Prostate gland (tissue), 2 donors: ENCODE data around the gene FBN2. TPM values are rescaled to one million over a fixed set of nuclear protein-coding genes. Genes with fewer than 3 reads are reported as not detected.

Experiments
- DNase-seq: peaks from one replicate; pipeline ENCODE4 v3.0.0-alpha.2; 2019; ENCODE audit warnings: low spot score
- H3K27ac ChIP-seq, 2 donors: fragments of 200-600 bp; sonication (generic); 2 replicates each; pipeline ENCODE4 v1.5.1; 2017 to 2019
- H3K27me3 ChIP-seq: fragments of 200-600 bp; sonication (generic); replicated peaks from 2 replicates; pipeline ENCODE4 v1.5.1; 2019; ENCODE audit not compliant: insufficient read depth
- H3K36me3 ChIP-seq, 2 donors: fragments of 200-600 bp; sonication (generic); 1 replicate in 1 of 2; 2 replicates in 1 of 2; pipeline versions ENCODE4 v1.5.1 to v1.8.1; 2017 to 2019
- H3K4me1 ChIP-seq: fragments of 200-600 bp; sonication (generic); replicated peaks from 2 replicates; pipeline ENCODE4 v1.5.1; 2019
- H3K4me3 ChIP-seq, 2 donors: fragments of 200-600 bp; sonication (generic); 2 replicates each; pipeline ENCODE4 v1.5.1; 2017 to 2019
- H3K9me3 ChIP-seq: fragments of 200-600 bp; sonication (generic); 2 replicates; pipeline ENCODE4 v1.5.1; 2017
- CTCF ChIP-seq, 4 experiments: fragments of 200-600 bp in 2 of 4; fragments of 450-650 bp in 2 of 4; sonication (generic) in 2 of 4; IDR thresholded peaks; 1 replicate in 3 of 4; 2 replicates in 1 of 4; pipeline ENCODE4 v1.5.1; 2016 to 2019; ENCODE audit warnings: antibody characterized with exemption in 4 of 4, mild to moderate bottlenecking in 2 of 4, moderate library complexity in 2 of 4
- POLR2A ChIP-seq: fragments of 450-650 bp; IDR thresholded peaks from one replicate; pipeline ENCODE4 v1.6.1; 2016; ENCODE audit warnings: antibody characterized with exemption, mild to moderate bottlenecking
- POLR2AphosphoS5 ChIP-seq: sonication (generic); formaldehyde crosslinking; IDR thresholded peaks from one replicate; pipeline ENCODE4 v1.6.1; 2017; ENCODE audit warnings: antibody characterized with exemption
- WGBS: methylation state at CpG from one replicate; pipeline ENCODE4 v1.1.5; 2018; 5-methylcytosine and 5-hydroxymethylcytosine counted together
- intact Hi-C: fragments of 100-400 bp; cut with DNase I; formaldehyde crosslinking; loops from one replicate; pipeline ENCODE4 v1.14.2; 2022
- total RNA-seq, 2 donors: library from RNA; depleted of rRNA; stranded (reverse); fragments of >200 nt; gene quantifications; one replicate each; pipeline ENCODE4 v1.1.0, GENCODE V29; 2016

Gene FBN2
- total RNA-seq, 2 donors from 2014 or later = 0.82 to 6.6 TPM

DNA sequence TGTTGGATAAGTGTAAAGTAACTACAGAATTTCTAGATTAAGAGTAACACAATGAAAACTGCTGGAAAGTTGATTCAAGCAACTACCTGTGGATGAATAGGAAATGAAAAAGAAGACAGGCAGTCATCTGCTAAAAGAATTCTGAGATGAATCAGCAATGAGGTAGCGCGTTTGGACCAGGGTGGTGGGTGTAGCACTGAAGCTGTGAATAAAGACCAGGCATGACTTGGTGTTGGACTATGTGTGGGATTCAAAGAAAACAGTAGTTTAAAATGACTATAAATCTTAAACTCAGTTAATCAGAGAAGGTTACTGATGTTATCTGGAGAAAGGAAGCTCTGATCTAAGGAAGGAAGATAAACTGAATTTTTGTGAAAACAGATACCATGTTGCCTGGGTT is 159.8 kb downstream of the FBN2 start:
- H3K27me3 ChIP-seq = no peaks in the 10 kb centered on the region
- WGBS = 68% methylated on average over 2 of the region's 2 CpGs
- intact Hi-C loops = no loop called here
- no peak overlapping the region for H3K27ac ChIP-seq
- H3K4me3 ChIP-seq = no peak overlapping the region
- no peaks in the 10 kb centered on the region for H3K36me3 ChIP-seq
- no peaks in the 10 kb centered on the region for H3K4me1 ChIP-seq
- no peak for TF ChIP-seq POLR2AphosphoS5
- no peak for TF ChIP-seq CTCF (IDR thresholded peaks at IDR 0.05)
- no peak for TF ChIP-seq POLR2A
- no peaks in the 10 kb centered on the region for H3K9me3 ChIP-seq
- DNase-seq = no peak

- H3K27me3 ChIP-seq = no peaks in the 10 kb centered on the region
- intact Hi-C loops = no loop called here
- no peak overlapping the region for H3K27ac ChIP-seq
- no peak for DNase-seq
- H3K9me3 ChIP-seq = no peaks in the 10 kb centered on the region
- H3K4me3 ChIP-seq = no peak overlapping the region
- 92% methylated on average over 1 of the region's 1 CpG for WGBS
- no peaks in the 10 kb centered on the region for H3K36me3 ChIP-seq
- TF ChIP-seq POLR2A (no peak), POLR2AphosphoS5 (no peak), CTCF (IDR thresholded peaks at IDR 0.05) (no peak)
- no peaks in the 10 kb centered on the region for H3K4me1 ChIP-seq
Measured at GRCh38 chr5:128376577-128376976, 161.5 kb downstream of the FBN2 start.

DNA sequence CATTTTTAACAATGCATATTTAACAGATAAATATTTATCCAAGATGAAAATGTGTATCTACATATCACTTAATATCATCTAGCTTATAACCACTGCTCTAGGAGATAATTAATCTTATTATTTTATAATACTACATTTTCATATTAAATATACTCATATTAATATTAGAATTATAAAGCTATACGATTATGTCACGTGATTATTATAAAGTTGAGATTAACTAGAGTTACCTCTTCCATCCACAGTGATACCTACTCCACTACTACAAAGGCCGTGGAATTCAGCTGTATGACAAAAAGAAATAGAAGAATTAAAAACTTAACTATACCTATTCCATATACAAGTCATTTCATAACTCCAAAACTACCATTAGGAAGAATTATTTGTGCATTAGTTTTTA is 171.9 kb downstream of the FBN2 start:
- intact Hi-C loops = no loop called here
- no peaks in the 10 kb centered on the region for H3K27me3 ChIP-seq
- no peaks in the 10 kb centered on the region for H3K4me1 ChIP-seq
- TF ChIP-seq POLR2AphosphoS5 = no peak
- TF ChIP-seq POLR2A = no peak
- no peak for TF ChIP-seq CTCF (IDR thresholded peaks at IDR 0.05)
- H3K36me3 ChIP-seq = no peaks in the 10 kb centered on the region
- H3K4me3 ChIP-seq = no peak overlapping the region
- H3K27ac ChIP-seq = no peak overlapping the region
- no peaks in the 10 kb centered on the region for H3K9me3 ChIP-seq
- 93% methylated on average over 3 of the region's 3 CpGs for WGBS
- no peak for DNase-seq

DNA sequence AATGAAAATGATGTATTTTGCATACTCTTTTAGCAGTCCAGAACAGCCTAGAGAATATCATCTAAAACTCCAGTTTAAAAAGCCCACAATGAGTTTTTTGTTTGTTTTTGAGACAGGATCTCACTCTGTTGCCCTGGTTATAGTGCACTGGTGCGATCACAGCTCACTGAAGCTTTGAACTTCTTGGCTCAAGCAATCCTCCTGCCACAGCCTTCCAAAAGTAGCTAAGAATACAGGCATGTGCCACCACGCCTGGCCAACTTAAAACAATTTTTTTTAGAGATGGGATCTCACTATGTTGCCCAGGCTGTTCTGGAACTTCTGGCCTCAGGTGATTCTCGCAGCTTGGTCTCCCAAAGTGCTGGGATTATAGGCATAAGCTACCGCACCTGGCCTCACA is 175.7 kb downstream of the FBN2 start:
- no peaks in the 10 kb centered on the region for H3K4me1 ChIP-seq
- no peak overlapping the region for H3K27ac ChIP-seq
- intact Hi-C loops = no loop called here
- no peaks in the 10 kb centered on the region for H3K9me3 ChIP-seq
- no peaks in the 10 kb centered on the region for H3K36me3 ChIP-seq
- H3K4me3 ChIP-seq = no peak overlapping the region
- no peak for DNase-seq
- no peak for TF ChIP-seq POLR2A
- no peak for TF ChIP-seq POLR2AphosphoS5
- no peak for TF ChIP-seq CTCF (IDR thresholded peaks at IDR 0.05)
- WGBS = 74% methylated on average over 4 of the region's 4 CpGs
- H3K27me3 ChIP-seq = no peaks in the 10 kb centered on the region

DNA sequence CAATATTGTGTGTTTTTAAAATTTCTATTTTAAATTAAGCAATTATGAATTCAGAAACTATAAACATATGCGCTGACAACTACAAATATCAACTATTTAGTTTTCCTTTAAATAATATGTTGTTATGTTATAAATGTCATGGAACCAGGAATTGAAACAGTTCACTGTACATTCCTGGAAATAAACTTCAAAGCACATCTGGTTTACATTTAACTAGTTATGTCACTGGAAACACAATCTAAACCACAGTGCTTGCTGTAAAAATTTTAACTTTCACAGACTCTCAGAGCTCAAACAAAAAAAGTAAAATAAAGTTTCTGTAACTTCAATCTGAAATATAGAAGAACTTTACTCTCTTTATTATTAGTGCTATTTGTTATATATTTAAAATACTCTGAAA is 179.2 kb downstream of the FBN2 start:
- no peaks in the 10 kb centered on the region for H3K36me3 ChIP-seq
- WGBS = 93% methylated on average over 1 of the region's 1 CpG

More for the DNA sequence above, 179.2 kb downstream of the FBN2 start:
- Histone ChIP-seq H3K27ac (no peak overlapping the region), H3K27me3 (no peaks in the 10 kb centered on the region), H3K9me3 (no peaks in the 10 kb centered on the region), H3K4me3 (no peak overlapping the region), H3K4me1 (no peaks in the 10 kb centered on the region)
- DNase-seq = no peak
- TF ChIP-seq CTCF (IDR thresholded peaks at IDR 0.05) (no peak), POLR2A (no peak), POLR2AphosphoS5 (no peak)
- intact Hi-C loops = no loop called here
